Ascending aorta (tissue), 2 donors: ENCODE results near the gene LHX2. TPM values are rescaled to one million over a fixed set of nuclear protein-coding genes. Genes with fewer than 3 reads are reported as not detected.

Source experiments
- DNase-seq, 2 donors: peaks; one replicate each; pipeline ENCODE4 v3.0.0-alpha.2; 2019; ENCODE audit warnings: low spot score in 2 of 2
- H3K27ac ChIP-seq, 2 donors: fragments of 200-600 bp; sonication (generic); one replicate each; pipeline ENCODE4 v1.5.1; 2016 to 2017; ENCODE audit warnings: mild to moderate bottlenecking in 1 of 2
- H3K27me3 ChIP-seq: fragments of 200-600 bp; sonication (generic); one replicate; pipeline ENCODE4 v1.5.1; 2017
- H3K36me3 ChIP-seq, 2 donors: fragments of 200-600 bp; sonication (generic); one replicate each; pipeline ENCODE4 v1.5.1; 2016
- H3K4me1 ChIP-seq, 2 donors: fragments of 200-600 bp; sonication (generic); one replicate each; pipeline ENCODE4 v1.5.1; 2016 to 2017; ENCODE audit warnings: mild to moderate bottlenecking in 1 of 2
- H3K4me3 ChIP-seq, 2 donors: fragments of 200-600 bp; sonication (generic); one replicate each; pipeline ENCODE4 v1.5.1; 2016 to 2017; ENCODE audit warnings: mild to moderate bottlenecking in 1 of 2
- H3K9me3 ChIP-seq, 2 donors: fragments of 200-600 bp; sonication (generic); one replicate each; pipeline ENCODE4 v1.5.1; 2016
- intact Hi-C: fragments of 100-400 bp; cut with DNase I; formaldehyde crosslinking; loops from one replicate; pipeline ENCODE4 v1.15.1; 2023
- total RNA-seq: library from RNA; depleted of rRNA; stranded (reverse); fragments of >200 nt; gene quantifications from one replicate; pipeline ENCODE4 v1.1.0, GENCODE V29; 2016
- TF ChIP-seq, protein P1 (sequence below), 3 experiments: fragments of 200-600 bp in 2 of 3; fragments of 450-650 bp in 1 of 3; sonication (generic) in 2 of 3; IDR thresholded peaks; one replicate each; pipeline ENCODE4 v1.5.1; 2016 to 2019; ENCODE audit warnings: antibody characterized with exemption in 3 of 3, mild to moderate bottlenecking in 1 of 3, moderate library complexity in 1 of 3

The LHX2 gene
- total RNA-seq, 1 donor from 2014 or later: not detected

DNA sequence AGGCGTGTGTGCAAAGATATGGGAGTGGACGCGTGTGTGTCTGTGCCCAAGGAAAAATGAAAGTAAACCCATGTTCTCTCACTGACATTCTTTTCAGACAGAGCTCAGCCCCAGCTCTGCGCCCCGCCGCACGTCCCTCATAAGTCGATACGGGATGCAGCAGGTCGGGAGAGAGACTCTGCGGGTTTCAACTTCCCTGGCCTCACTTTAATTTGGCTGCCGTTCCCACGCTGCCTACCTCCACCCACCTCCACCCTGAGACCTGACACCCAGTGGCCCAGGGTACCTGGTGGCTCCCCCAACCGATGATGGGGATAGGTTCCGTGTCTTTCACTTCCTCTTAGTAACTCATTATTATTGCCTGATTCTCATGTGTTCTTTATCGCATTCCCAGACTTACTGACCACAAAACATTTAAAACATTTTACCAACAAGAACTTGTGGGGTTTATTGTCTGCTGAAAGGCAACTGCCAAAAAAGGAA, 19.4 kb downstream of the LHX2 start:
- Histone ChIP-seq H3K27ac (no peak overlapping the region), H3K36me3 (no peaks in the 10 kb centered on the region), H3K4me3 (no peak overlapping the region), H3K27me3 (no peaks in the 10 kb centered on the region), H3K4me1 (no peaks in the 10 kb centered on the region), H3K9me3 (no peaks in the 10 kb centered on the region)
- no peak for DNase-seq
- TF ChIP-seq, protein P1, sequence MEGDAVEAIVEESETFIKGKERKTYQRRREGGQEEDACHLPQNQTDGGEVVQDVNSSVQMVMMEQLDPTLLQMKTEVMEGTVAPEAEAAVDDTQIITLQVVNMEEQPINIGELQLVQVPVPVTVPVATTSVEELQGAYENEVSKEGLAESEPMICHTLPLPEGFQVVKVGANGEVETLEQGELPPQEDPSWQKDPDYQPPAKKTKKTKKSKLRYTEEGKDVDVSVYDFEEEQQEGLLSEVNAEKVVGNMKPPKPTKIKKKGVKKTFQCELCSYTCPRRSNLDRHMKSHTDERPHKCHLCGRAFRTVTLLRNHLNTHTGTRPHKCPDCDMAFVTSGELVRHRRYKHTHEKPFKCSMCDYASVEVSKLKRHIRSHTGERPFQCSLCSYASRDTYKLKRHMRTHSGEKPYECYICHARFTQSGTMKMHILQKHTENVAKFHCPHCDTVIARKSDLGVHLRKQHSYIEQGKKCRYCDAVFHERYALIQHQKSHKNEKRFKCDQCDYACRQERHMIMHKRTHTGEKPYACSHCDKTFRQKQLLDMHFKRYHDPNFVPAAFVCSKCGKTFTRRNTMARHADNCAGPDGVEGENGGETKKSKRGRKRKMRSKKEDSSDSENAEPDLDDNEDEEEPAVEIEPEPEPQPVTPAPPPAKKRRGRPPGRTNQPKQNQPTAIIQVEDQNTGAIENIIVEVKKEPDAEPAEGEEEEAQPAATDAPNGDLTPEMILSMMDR (IDR thresholded peaks at IDR 0.05): no peak
- intact Hi-C loops: no loop called here

DNA sequence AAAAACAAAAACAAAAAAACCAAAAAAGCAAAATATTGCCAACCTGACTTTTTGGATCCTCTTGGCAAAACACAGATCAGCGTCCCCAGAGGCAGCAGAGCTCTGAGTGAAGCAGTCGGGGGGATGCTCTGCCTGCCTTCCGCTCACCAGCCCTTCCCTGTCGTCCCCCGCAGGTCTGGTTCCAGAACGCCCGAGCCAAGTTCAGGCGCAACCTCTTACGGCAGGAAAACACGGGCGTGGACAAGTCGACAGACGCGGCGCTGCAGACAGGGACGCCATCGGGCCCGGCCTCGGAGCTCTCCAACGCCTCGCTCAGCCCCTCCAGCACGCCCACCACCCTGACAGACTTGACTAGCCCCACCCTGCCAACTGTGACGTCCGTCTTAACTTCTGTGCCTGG, 20.7 kb downstream of the LHX2 start:
- H3K27ac ChIP-seq: no peak overlapping the region
- H3K4me1 ChIP-seq: no peaks in the 10 kb centered on the region
- H3K4me3 ChIP-seq: no peak overlapping the region
- DNase-seq: no peak
- H3K36me3 ChIP-seq: no peaks in the 10 kb centered on the region
- intact Hi-C loops: no loop called here
- TF ChIP-seq, protein P1 (IDR thresholded peaks at IDR 0.05): no peak
- no peaks in the 10 kb centered on the region for H3K9me3 ChIP-seq
- H3K27me3 ChIP-seq: no peaks in the 10 kb centered on the region

DNA sequence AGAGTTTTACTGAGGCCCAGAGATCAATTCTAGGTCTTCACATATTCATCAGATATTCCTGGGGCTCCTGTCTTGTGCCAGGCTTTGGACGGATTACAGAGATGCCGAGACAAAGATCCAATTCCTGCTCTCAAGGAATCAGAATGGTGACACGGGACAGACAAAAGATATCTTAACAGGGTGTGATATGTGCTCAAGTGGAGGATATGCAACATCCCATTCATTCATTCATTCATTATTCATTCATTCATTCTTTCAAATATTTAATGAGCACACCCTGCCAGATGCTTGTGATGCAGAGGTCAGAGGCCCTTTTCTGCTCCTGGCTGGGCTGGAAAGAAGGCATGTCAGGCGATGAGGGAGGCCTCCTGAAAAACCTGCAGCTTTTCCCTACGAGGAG, 21.8 kb downstream of the LHX2 start:
- Histone ChIP-seq H3K27ac (no peak overlapping the region), H3K4me1 (no peaks in the 10 kb centered on the region), H3K4me3 (no peak overlapping the region), H3K9me3 (no peaks in the 10 kb centered on the region), H3K36me3 (no peaks in the 10 kb centered on the region), H3K27me3 (no peaks in the 10 kb centered on the region)
- intact Hi-C loops: no loop called here
- TF ChIP-seq, protein P1 (IDR thresholded peaks at IDR 0.05): no peak
- DNase-seq: no peak

DNA sequence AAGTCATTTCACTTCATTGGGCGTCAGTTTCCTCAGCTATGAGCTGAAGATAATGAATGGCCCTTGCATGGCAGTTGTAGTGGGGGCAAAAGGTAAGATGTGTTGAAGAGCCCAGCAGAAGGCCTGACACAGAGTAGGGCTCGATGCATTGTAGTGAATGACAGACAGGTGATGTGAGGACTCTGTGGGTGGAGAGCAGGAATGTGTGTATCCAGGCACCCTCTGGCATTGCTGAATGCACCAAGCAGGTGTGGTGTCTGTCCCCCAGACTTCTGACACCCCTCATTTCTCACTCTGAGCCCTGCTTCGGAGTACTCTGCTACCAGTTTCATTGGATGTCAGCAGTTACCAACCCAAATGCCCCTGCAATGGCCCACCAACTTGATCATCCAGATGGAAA, 22.4 kb downstream of the LHX2 start:
- TF ChIP-seq, protein P1 (IDR thresholded peaks at IDR 0.05): no peak
- H3K36me3 ChIP-seq: no peaks in the 10 kb centered on the region
- H3K4me1 ChIP-seq: no peaks in the 10 kb centered on the region
- no peak for DNase-seq
- no peak overlapping the region for H3K4me3 ChIP-seq
- no peaks in the 10 kb centered on the region for H3K9me3 ChIP-seq
- H3K27ac ChIP-seq: no peak overlapping the region
- no peaks in the 10 kb centered on the region for H3K27me3 ChIP-seq
- intact Hi-C loops: no loop called here

DNA sequence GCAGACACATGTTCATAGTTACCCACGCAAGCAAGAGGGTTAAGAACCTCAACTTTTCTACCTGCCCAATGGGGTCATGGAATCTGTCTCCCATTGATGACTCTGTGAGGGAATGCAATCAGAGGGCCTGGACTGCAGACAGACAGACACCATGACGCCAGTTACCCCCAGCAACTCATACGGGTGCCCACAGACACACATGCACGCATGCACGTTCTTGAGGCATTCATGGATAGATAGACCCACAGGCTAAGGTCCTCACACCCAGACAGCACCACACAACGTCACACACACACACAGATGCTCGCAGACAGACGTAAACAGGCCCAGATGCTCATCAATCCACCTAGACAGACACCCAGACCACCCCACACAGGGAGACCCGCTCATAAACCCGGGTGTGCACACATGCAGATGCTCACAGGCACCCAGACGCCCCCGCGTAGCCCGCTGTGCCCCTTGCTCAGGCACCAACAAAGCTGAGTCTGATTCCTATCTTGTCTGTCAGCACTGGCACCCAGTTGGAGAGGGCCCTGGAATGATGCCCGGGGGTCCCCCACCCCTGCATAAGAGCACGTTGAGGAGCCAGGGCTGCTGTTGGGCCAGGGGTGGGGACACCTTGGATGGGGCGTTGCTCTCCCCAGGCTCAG, 23.6 kb downstream of the LHX2 start:
- no peaks in the 10 kb centered on the region for H3K9me3 ChIP-seq
- H3K4me3 ChIP-seq: no peak overlapping the region
- TF ChIP-seq, protein P1 (IDR thresholded peaks at IDR 0.05): no peak
- H3K4me1 ChIP-seq: no peaks in the 10 kb centered on the region
- DNase-seq: no peak
- intact Hi-C loops: no loop called here
- H3K36me3 ChIP-seq: no peaks in the 10 kb centered on the region
- no peaks in the 10 kb centered on the region for H3K27me3 ChIP-seq
- H3K27ac ChIP-seq: no peak overlapping the region

DNA sequence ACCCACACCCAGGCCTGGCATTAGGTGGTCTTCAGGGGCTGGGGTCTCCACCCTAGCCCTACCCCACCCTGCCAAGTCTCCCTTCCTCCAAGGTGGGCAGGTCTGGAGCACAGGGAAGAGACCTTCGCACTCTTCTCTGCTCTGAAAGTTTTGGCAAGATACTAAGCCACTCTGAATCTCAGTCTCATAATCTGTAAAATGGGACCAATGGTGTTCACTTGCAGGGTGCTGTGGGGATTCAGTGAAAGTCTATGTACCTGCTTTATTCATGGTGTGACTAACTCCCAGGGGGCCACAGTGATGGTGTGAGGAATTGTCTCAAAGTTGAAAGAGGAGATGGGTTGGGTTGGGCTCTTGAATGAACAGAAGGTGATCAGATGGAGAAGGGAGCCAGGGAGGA, 25.0 kb downstream of the LHX2 start:
- Histone ChIP-seq H3K36me3 (no peaks in the 10 kb centered on the region), H3K4me1 (peaks cover 4 to 12% of the 10 kb centered on the region in 2 donors), H3K27me3 (no peaks in the 10 kb centered on the region), H3K4me3 (no peak overlapping the region), H3K27ac (no peak overlapping the region), H3K9me3 (no peaks in the 10 kb centered on the region)
- no peak for DNase-seq
- TF ChIP-seq, protein P1 (IDR thresholded peaks at IDR 0.05): no peak
- intact Hi-C loops: no loop called here
